GM12878 (cell line): ENCODE results near the gene TESK1. TPM values are rescaled to one million over a fixed set of nuclear protein-coding genes. Genes with fewer than 3 reads are reported as not detected.

Experiments
- ATAC-seq: fragments of 200-7000 bp; cut with Tn5 transposase; 3 replicates; pipeline ENCODE4 v1.9.1; 2020; ENCODE audit warnings: mild to moderate bottlenecking, moderate library complexity
- BruUV-seq: library from RNA; stranded (reverse); fragments of 400-500 nt; replicated peaks from 2 replicates; lab custom pipeline; 2021; lab: Mats Ljungman, UMichigan
- CTCF ChIA-PET: fragments of 300-600 bp; sonication (Branson Sonifier 250); formaldehyde crosslinking; extraction: SDS; loops from one replicate; lab custom pipeline; 2021; ENCODE audit warnings: inconsistent platforms; lab: Yijun Ruan, JAX
- POLR2A ChIA-PET: fragments of 350-600 bp; formaldehyde crosslinking; extraction: SDS; loops from one replicate; lab custom pipeline; 2021; ENCODE audit warnings: inconsistent platforms; lab: Charles Lee
- RAD21 ChIA-PET: fragments of 300-600 bp; sonication (Branson Sonifier 250); formaldehyde crosslinking; loops from one replicate; lab custom pipeline; 2023; ENCODE audit warnings: antibody characterized with exemption; ENCODE audit not compliant: unreplicated experiment; lab: Charles Lee
- SMC1A ChIA-PET: fragments of 300-600 bp; sonication (Branson Sonifier 250); formaldehyde crosslinking; loops from one replicate; lab custom pipeline; 2023; ENCODE audit not compliant: unreplicated experiment, uncharacterized antibody; lab: Charles Lee
- DNase-seq: peaks from one replicate; pipeline ENCODE4 v3.0.0-alpha.2; 2011; ENCODE audit warnings: low read depth, low spot score
- FAIRE-seq: peaks from 3 replicates; lab custom pipeline; 2011; peaks lifted over from hg19 to GRCh38; lab: Jason Lieb, UNC
- H2AFZ ChIP-seq: 2 replicates; pipeline ENCODE4 v1.6.0; 2011; ENCODE audit warnings: low read depth, low read length, control low read depth; ENCODE audit not compliant: control insufficient read depth
- H3K27ac ChIP-seq: 2 replicates; pipeline ENCODE4 v1.5.1; 2011; ENCODE audit warnings: control low read depth; ENCODE audit not compliant: control insufficient read depth, insufficient read depth
- H3K27me3 ChIP-seq, 2 experiments: replicated peaks in 1 of 2; 2 replicates each; pipeline versions ENCODE4 v1.6.0 to v1.6.1; 2011; ENCODE audit warnings: low read length in 1 of 2; ENCODE audit not compliant: control insufficient read depth in 2 of 2, insufficient read depth in 2 of 2
- H3K36me3 ChIP-seq, 2 experiments: 2 replicates each; pipeline ENCODE4 v1.5.1; 2011; ENCODE audit warnings: low read length in 1 of 2; ENCODE audit not compliant: control insufficient read depth in 2 of 2, insufficient read depth in 2 of 2
- H3K4me1 ChIP-seq: 2 replicates; pipeline ENCODE4 v1.6.1; 2011; ENCODE audit warnings: mild to moderate bottlenecking, low read length, moderate library complexity, mixed read lengths; ENCODE audit not compliant: control insufficient read depth, insufficient read depth
- H3K4me2 ChIP-seq: 2 replicates; pipeline ENCODE4 v1.6.0; 2011; ENCODE audit warnings: control low read depth; ENCODE audit not compliant: control insufficient read depth, insufficient read depth
- H3K4me3 ChIP-seq: fragments of 200-600 bp; sonication (generic); 2 replicates; pipeline ENCODE4 v1.5.1; 2016
- H3K79me2 ChIP-seq: 2 replicates; pipeline ENCODE4 v1.6.0; 2011; ENCODE audit warnings: low read length; ENCODE audit not compliant: control insufficient read depth, insufficient read depth
- H3K9ac ChIP-seq: 2 replicates; pipeline ENCODE4 v1.8.0; 2011; ENCODE audit warnings: low read length, control low read depth, mixed read lengths; ENCODE audit not compliant: control insufficient read depth, insufficient read depth
- H3K9me3 ChIP-seq: replicated peaks from 3 replicates; pipeline ENCODE4 v1.5.1; 2011; ENCODE audit warnings: mild to moderate bottlenecking, low read length; ENCODE audit not compliant: control insufficient read depth, insufficient read depth
- H4K20me1 ChIP-seq: 2 replicates; pipeline ENCODE4 v1.6.0; 2011; ENCODE audit not compliant: control insufficient read depth, insufficient read depth
- BRCA1 ChIP-seq: IDR thresholded peaks from 2 replicates; pipeline ENCODE4 v1.6.1; 2011; ENCODE audit warnings: low read depth, low read length, improper control_type of control experiment
- EED ChIP-seq: sonication (generic); IDR thresholded peaks from 2 replicates; pipeline ENCODE4 v1.6.1; 2016; ENCODE audit warnings: antibody characterized with exemption, low read depth
- EGR1 ChIP-seq, 2 experiments: IDR thresholded peaks; 1 replicate in 1 of 2; 2 replicates in 1 of 2; pipeline ENCODE4 v1.6.1; 2011 to 2012; ENCODE audit warnings: low read depth in 2 of 2, low read length in 2 of 2, borderline replicate concordance in 1 of 2, mild to moderate bottlenecking in 1 of 2, moderate library complexity in 1 of 2
- FOXM1 ChIP-seq: IDR thresholded peaks from 2 replicates; pipeline ENCODE4 v1.6.1; 2012; ENCODE audit warnings: low read depth, mild to moderate bottlenecking, inconsistent platforms, low read length, moderate library complexity
- GABPA ChIP-seq: IDR thresholded peaks from 2 replicates; pipeline ENCODE4 v1.6.1; 2014; ENCODE audit warnings: antibody characterized with exemption, low read depth, mild to moderate bottlenecking, inconsistent platforms
- GATAD2B ChIP-seq: fragments of 450-650 bp; conservative IDR thresholded peaks from 2 replicates; pipeline ENCODE4 v1.6.1; 2017; ENCODE audit warnings: low read depth, mild to moderate bottlenecking, moderate library complexity
- HDGF ChIP-seq: fragments of 450-650 bp; IDR thresholded peaks from 2 replicates; pipeline ENCODE4 v1.6.1; 2016; ENCODE audit warnings: antibody characterized with exemption
- IRF5 ChIP-seq: fragments of 450-650 bp; IDR thresholded peaks from 2 replicates; pipeline ENCODE4 v1.6.1; 2017; ENCODE audit warnings: borderline replicate concordance
- MEF2B ChIP-seq: fragments of 450-650 bp; IDR thresholded peaks from 2 replicates; pipeline ENCODE4 v1.6.1; 2018; ENCODE audit warnings: mild to moderate bottlenecking, moderate library complexity; ENCODE audit not compliant: partially characterized antibody, poor library complexity, severe bottlenecking
- NFYA ChIP-seq: IDR thresholded peaks from 2 replicates; pipeline ENCODE4 v1.6.1; 2011; ENCODE audit warnings: low read depth, mild to moderate bottlenecking, low read length, improper control_type of control experiment, borderline replicate concordance
- NKRF ChIP-seq: fragments of 450-650 bp; conservative IDR thresholded peaks from 2 replicates; pipeline ENCODE4 v1.6.1; 2017; ENCODE audit warnings: mild to moderate bottlenecking, moderate library complexity
- PAX8 ChIP-seq: fragments of 450-650 bp; IDR thresholded peaks from 2 replicates; pipeline ENCODE4 v1.6.1; 2017; ENCODE audit warnings: mild to moderate bottlenecking, moderate library complexity
- RAD51 ChIP-seq: fragments of 450-650 bp; IDR thresholded peaks from 2 replicates; pipeline ENCODE4 v1.6.1; 2016; ENCODE audit warnings: moderate library complexity, mild to moderate bottlenecking, inconsistent platforms
- SREBF2 ChIP-seq: IDR thresholded peaks from 2 replicates; pipeline ENCODE4 v1.6.1; 2012; ENCODE audit warnings: mild to moderate bottlenecking, low read length
- USF2 ChIP-seq: IDR thresholded peaks from 2 replicates; pipeline ENCODE4 v1.6.1; 2011; ENCODE audit warnings: low read depth, low read length, improper control_type of control experiment, borderline replicate concordance
- WGBS: methylation state at CpG from one replicate; pipeline ENCODE4 v1.1.6; 2016; ENCODE audit warnings: low lambda C conversion rate; ENCODE audit not compliant: insufficient replicate concordance, insufficient coverage; ENCODE audit errors: missing lambda C conversion rate; 5-methylcytosine and 5-hydroxymethylcytosine counted together
- in situ Hi-C: fragments of 300-500 bp; cut with MboI; formaldehyde crosslinking; loops from 9 replicates; pipeline ENCODE4 v1.14.3; 2018; ENCODE audit warnings: mixed read lengths
- intact Hi-C: fragments of 100-400 bp; cut with micrococcal nuclease; formaldehyde crosslinking; loops from one replicate; pipeline ENCODE4 v1.14.2; 2022; ENCODE audit not compliant: unreplicated experiment
- polyA plus RNA-seq, 11 experiments: library from polyadenylated mRNA; depleted of rRNA in 4 of 11; unstranded in 6 of 11; stranded (reverse) in 5 of 11; fragments of >200 nt; fragmentation: Nextera tagmentation in 4 of 11; fragmentation: Illumina TruSeq in 1 of 11; extraction: Ambion mirVana in 4 of 11; extraction: Trizol in 1 of 11; gene quantifications; 1 replicate in 1 of 11; 2 replicates in 10 of 11; pipeline versions ENCODE4 v1.2.1 to v1.2.3, GENCODE V29; 2011 to 2016; ENCODE audit warnings: inconsistent platforms in 2 of 11, missing spikeins in 2 of 11, low read depth in 1 of 11
- total RNA-seq, 4 experiments: library from RNA; depleted of rRNA in 3 of 4; stranded (reverse); fragments of >200 nt in 3 of 4; fragmentation: Illumina TruSeq in 1 of 4; extraction: Trizol in 1 of 4; gene quantifications; 2 replicates each; pipeline versions ENCODE4 v1.2.1 to v1.2.3, GENCODE V29; 2013 to 2021

TESK1 gene
- total and polyA plus RNA-seq, 10 of the 15 experiments (the other 5 are each of a cell fraction or from before 2014, with no cell fraction given) = 0.16 to 19.5 (median 7.9) TPM; not detected in 1

- no peak for TF ChIP-seq NKRF
- TF ChIP-seq HDGF = no peak
- no peak for TF ChIP-seq FOXM1
- TF ChIP-seq PAX8 = no peak
- TF ChIP-seq NFYA = no peak
- no peak for TF ChIP-seq USF2
- TF ChIP-seq SREBF2 = no peak
Measured at GRCh38 chr9:35628389-35628991, 23.4 kb downstream of the TESK1 start (continued).

DNA sequence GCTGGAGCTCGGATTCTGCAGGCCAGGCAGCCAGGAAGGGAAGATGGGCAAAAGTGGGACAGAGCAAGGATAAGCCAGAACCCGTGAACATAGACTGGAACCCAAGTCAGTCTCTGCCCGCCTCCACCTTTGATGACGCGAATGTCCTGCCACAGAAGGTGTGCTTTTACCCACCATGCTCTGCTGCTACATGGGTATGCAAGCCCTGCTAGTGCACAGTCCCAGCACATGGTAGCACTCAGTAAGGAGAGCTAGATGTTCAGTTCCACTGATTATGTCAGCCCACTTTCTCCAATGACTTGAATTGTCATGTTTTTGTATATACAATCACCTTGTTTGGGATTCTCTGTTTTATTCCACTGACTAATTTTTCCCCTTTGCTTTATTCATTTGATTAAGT lies 24.5 kb downstream of the TESK1 start:
- no peak overlapping the region for H3K27ac ChIP-seq
- DNase-seq (no peak), FAIRE-seq (no peak), ATAC-seq (no peak)
- intact Hi-C loops = no loop called here
- no peak overlapping the region for H2AFZ ChIP-seq
- in situ Hi-C loops = no loop called here
- no peak overlapping the region for H3K9ac ChIP-seq
- 77% methylated on average over 5 of the region's 5 CpGs for WGBS
- SMC1A ChIA-PET = interaction anchor here (0.7 to 4.1 kb wide), 7 partner anchors 9 to 65 kb away, joined by 3 to 18 read pairs (median 5); no protein-coding TSS in a partner anchor
- RAD21 ChIA-PET = interaction anchor here (1.0 kb wide), 1 partner anchor 10 kb away, joined by 6 read pairs; no protein-coding TSS in a partner anchor
- H3K4me2 ChIP-seq = no peak overlapping the region
- POLR2A ChIA-PET = interaction anchor here (0.6 to 2.8 kb wide), 7 partner anchors 13 to 1274 kb away, joined by 3 to 10 read pairs (median 4); no protein-coding TSS in a partner anchor
- no peaks in the 10 kb centered on the region for H3K36me3 ChIP-seq
- H4K20me1 ChIP-seq = no peaks in the 10 kb centered on the region
- no peaks in the 10 kb centered on the region for H3K27me3 ChIP-seq
- no peak overlapping the region for H3K4me3 ChIP-seq
- CTCF ChIA-PET = interaction anchor here (0.8 to 3.5 kb wide), 7 partner anchors 9 to 67 kb away, joined by 3 to 15 read pairs (median 5); no protein-coding TSS in a partner anchor
- no TSS peak for BruUV-seq
- peaks cover 14% of the 10 kb centered on the region for H3K4me1 ChIP-seq
- H3K79me2 ChIP-seq = no peaks in the 10 kb centered on the region
- no peaks in the 10 kb centered on the region for H3K9me3 ChIP-seq
- no peak for TF ChIP-seq MEF2B
- TF ChIP-seq EED = no peak
- TF ChIP-seq NKRF = no peak
- no peak for TF ChIP-seq GATAD2B
- TF ChIP-seq IRF5 = no peak
- no peak for TF ChIP-seq RAD51
- TF ChIP-seq EGR1 (IDR thresholded peaks at IDR 0.05; ENCODE audit: borderline replicate concordance in 1 of 2, low read depth in 2 of 2, low read length in 2 of 2) = no peak
- TF ChIP-seq GABPA = no peak
- no peak for TF ChIP-seq BRCA1
